ENCODE data around the gene CCDC61.

GRCh38 chr19:46058778-46059177 lies 63.5 kb downstream of the CCDC61 start:
- TF ChIP-seq POLR2A (IDR thresholded peaks at IDR 0.05; ENCODE audit: low read length), result no peak
- no peak for TF ChIP-seq GATA1 (IDR thresholded peaks at IDR 0.05; ENCODE audit: low read depth, low read length)
